Adrenal gland (tissue), 12 donors: ENCODE results near the gene STX18. TPM values are rescaled to one million over a fixed set of nuclear protein-coding genes. Genes with fewer than 3 reads are reported as not detected.
A peak's percentile ranks its signal among the peaks of the same experiment; 100 is the strongest.

Experiments
- DNase-seq, 7 donors: peaks; one replicate each; pipeline ENCODE4 v3.0.0-alpha.2; 2019 to 2020
- H3K27ac ChIP-seq, 5 donors: fragments of 200-600 bp; sonication (generic) in 4 of 5; 1 replicate in 3 of 5; 2 replicates in 2 of 5; pipeline versions ENCODE4 v1.5.1 to v1.8.0; 2016 to 2020; ENCODE audit warnings: mild to moderate bottlenecking in 1 of 5
- H3K27me3 ChIP-seq: fragments of 200-600 bp; 2 replicates; pipeline ENCODE4 v1.8.0; 2021
- H3K36me3 ChIP-seq, 2 donors: fragments of 200-600 bp; replicated peaks in 1 of 2; 1 replicate in 1 of 2; 2 replicates in 1 of 2; pipeline versions ENCODE4 v1.5.1 to v1.8.0; 2018 to 2022
- H3K4me1 ChIP-seq, 2 donors: fragments of 200-600 bp; replicated peaks in 1 of 2; 1 replicate in 1 of 2; 2 replicates in 1 of 2; pipeline versions ENCODE4 v1.5.1 to v1.8.0; 2018 to 2021
- H3K4me3 ChIP-seq, 4 donors: fragments of 200-600 bp; sonication (generic) in 3 of 4; one replicate each; pipeline ENCODE4 v1.5.1; 2016 to 2018
- H3K9me3 ChIP-seq, 3 donors: fragments of 200-600 bp; sonication (generic) in 1 of 3; replicated peaks in 1 of 3; 1 replicate in 2 of 3; 2 replicates in 1 of 3; pipeline versions ENCODE4 v1.5.1 to v1.8.0; 2016 to 2021
- POLR2A ChIP-seq, 2 donors: fragments of 450-650 bp; IDR thresholded peaks; one replicate each; pipeline ENCODE4 v1.6.1; 2017; ENCODE audit warnings: antibody characterized with exemption in 2 of 2, mild to moderate bottlenecking in 2 of 2, moderate library complexity in 1 of 2
- WGBS, 4 donors: extraction: QIAGEN DNeasy Blood & Tissue Kit in 2 of 4; methylation state at CpG; one replicate each; pipeline versions ENCODE4 v1.1.5 to v1.1.7; 2013 to 2017; 5-methylcytosine and 5-hydroxymethylcytosine counted together
- intact Hi-C, 2 donors: fragments of 100-400 bp; cut with DNase I; formaldehyde crosslinking; loops; one replicate each; pipeline versions ENCODE4 v1.14.1 to v1.15.0; 2022 to 2023
- polyA plus RNA-seq, 3 donors: library from polyadenylated mRNA; stranded (reverse); fragments of 200-250 nt in 2 of 3; fragments of 350-450 nt in 1 of 3; fragmentation: Illumina TruSeq in 1 of 3; extraction: RNeasy Lipid Tissue Mini Kit (QIAGEN cat#74804) in 1 of 3; gene quantifications; one replicate each; pipeline ENCODE4 v1.2.3, GENCODE V29; 2013 to 2014
- total RNA-seq, 9 donors: library from RNA; depleted of rRNA in 4 of 9; stranded (reverse); fragments of >200 nt in 4 of 9; fragments of 120-200 nt in 1 of 9; fragmentation: NEBNext Ultra II Directional in 1 of 9; extraction: Animal tissue kit (Norgen Biotek cat#: 25700) in 1 of 9; gene quantifications; one replicate each; pipeline versions ENCODE4 v1.1.0 to v1.2.4, GENCODE V29; 2013 to 2023
- TF ChIP-seq, protein P1 (sequence below), 6 experiments: fragments of 450-650 bp in 4 of 6; fragments of 200-600 bp in 2 of 6; sonication (generic) in 1 of 6; IDR thresholded peaks; 1 replicate in 5 of 6; 2 replicates in 1 of 6; pipeline versions ENCODE4 v1.5.1 to v1.8.0; 2016 to 2021; ENCODE audit warnings: antibody characterized with exemption in 6 of 6, mild to moderate bottlenecking in 2 of 6, moderate library complexity in 1 of 6
- donor health status: healthy with polysubstance abuse.
- donor health status: Bipolar disorder and iron deficiency.
- donor health status: DM: yes; HTN: yes; CAD: no.
- donor health status: DM: no; HTN: no; CAD: no.
- donor health status: DM: no; HTN: no; CAD: no.
- donor health status: DM: yes; HTN: yes; CAD: no.

The STX18 gene
- total and polyA plus RNA-seq, 12 donors = 28.6 to 88.5 (median 38.1) TPM

DNA sequence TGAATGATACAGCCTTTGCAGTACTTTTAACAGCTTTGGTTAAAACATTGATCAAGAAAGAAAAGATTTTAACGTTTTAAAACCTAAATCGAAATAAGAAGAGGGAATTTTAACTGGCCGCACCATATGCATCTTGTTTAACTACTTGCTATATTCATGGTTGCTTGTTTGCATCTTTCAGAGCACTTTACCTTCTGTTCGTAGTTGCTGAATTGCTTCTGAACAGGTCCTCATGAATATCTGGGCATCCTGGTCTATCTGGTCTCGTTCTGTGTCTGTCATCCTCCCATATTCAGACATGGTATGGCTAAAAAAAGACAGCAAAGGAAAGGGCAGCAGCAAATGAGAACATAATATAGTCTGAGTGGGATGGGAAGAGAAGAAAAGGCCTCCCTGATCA lies 82.7 kb downstream of the STX18 start:
- intact Hi-C loops = no loop called here
- no peak overlapping the region for H3K4me3 ChIP-seq
- no peaks in the 10 kb centered on the region for H3K9me3 ChIP-seq
- no peak for DNase-seq
- no peak for TF ChIP-seq POLR2A (IDR thresholded peaks at IDR 0.05)
- TF ChIP-seq, protein P1, sequence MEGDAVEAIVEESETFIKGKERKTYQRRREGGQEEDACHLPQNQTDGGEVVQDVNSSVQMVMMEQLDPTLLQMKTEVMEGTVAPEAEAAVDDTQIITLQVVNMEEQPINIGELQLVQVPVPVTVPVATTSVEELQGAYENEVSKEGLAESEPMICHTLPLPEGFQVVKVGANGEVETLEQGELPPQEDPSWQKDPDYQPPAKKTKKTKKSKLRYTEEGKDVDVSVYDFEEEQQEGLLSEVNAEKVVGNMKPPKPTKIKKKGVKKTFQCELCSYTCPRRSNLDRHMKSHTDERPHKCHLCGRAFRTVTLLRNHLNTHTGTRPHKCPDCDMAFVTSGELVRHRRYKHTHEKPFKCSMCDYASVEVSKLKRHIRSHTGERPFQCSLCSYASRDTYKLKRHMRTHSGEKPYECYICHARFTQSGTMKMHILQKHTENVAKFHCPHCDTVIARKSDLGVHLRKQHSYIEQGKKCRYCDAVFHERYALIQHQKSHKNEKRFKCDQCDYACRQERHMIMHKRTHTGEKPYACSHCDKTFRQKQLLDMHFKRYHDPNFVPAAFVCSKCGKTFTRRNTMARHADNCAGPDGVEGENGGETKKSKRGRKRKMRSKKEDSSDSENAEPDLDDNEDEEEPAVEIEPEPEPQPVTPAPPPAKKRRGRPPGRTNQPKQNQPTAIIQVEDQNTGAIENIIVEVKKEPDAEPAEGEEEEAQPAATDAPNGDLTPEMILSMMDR (IDR thresholded peaks at IDR 0.05) = no peak
- peak overlapping the region in 1 of 5 donors; percentile 77 for H3K27ac ChIP-seq
- H3K27me3 ChIP-seq = no peaks in the 10 kb centered on the region
- H3K36me3 ChIP-seq = peaks cover 0 to 27% of the 10 kb centered on the region in 2 donors
- WGBS, 4 donors = 93 to 95% (median 94%) methylated on average over 5 of the region's 5 CpGs
- H3K4me1 ChIP-seq = peaks cover 24 to 48% of the 10 kb centered on the region in 2 donors

DNA sequence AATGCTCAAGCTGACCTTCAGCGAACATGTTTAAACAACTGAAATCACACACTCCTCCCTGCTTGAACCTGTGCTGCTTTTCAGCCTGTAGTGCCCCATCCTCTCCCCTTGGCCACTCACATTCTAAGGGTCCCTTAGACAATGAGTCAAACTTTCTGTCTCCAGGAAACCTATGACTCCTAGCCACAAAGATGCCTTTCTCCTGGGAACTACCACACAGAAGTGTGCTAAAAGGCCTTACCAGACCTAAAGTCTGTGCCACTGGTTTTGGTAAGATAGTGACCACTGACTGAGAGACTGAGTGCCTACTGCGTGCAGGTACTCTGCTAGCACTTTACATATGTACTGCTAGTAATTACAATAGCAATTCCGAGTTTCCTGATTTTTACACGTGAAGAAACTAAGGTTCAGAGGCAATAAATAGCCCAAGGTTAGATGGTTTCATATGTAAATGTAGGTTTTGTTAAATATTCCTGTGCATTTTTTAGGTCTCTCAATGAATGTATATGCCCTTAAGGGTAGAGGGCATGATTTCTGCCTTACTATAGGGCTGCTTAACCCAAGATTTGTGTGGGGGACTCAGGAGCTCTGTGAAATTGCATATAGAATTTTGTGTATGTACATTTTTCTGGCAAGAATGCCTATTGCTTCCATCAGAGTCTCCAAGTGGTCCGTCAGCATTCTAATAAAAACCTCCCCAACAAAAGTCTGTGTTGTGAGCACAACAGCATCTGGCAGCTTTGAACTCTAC lies 83.9 kb downstream of the STX18 start:
- Histone ChIP-seq H3K9me3 (no peaks in the 10 kb centered on the region), H3K27ac (peak overlapping the region in 2 of 5 donors; percentile 50 to 69), H3K4me1 (peaks cover 24 to 45% of the 10 kb centered on the region in 2 donors), H3K4me3 (no peak overlapping the region), H3K27me3 (no peaks in the 10 kb centered on the region), H3K36me3 (peaks cover 0 to 39% of the 10 kb centered on the region in 2 donors)
- intact Hi-C loops = no loop called here
- WGBS, 4 donors = 61 to 81% (median 76%) methylated on average over 5 of the region's 5 CpGs
- TF ChIP-seq POLR2A (IDR thresholded peaks at IDR 0.05) = no peak
- TF ChIP-seq, protein P1 (IDR thresholded peaks at IDR 0.05) = no peak
- no peak for DNase-seq

DNA sequence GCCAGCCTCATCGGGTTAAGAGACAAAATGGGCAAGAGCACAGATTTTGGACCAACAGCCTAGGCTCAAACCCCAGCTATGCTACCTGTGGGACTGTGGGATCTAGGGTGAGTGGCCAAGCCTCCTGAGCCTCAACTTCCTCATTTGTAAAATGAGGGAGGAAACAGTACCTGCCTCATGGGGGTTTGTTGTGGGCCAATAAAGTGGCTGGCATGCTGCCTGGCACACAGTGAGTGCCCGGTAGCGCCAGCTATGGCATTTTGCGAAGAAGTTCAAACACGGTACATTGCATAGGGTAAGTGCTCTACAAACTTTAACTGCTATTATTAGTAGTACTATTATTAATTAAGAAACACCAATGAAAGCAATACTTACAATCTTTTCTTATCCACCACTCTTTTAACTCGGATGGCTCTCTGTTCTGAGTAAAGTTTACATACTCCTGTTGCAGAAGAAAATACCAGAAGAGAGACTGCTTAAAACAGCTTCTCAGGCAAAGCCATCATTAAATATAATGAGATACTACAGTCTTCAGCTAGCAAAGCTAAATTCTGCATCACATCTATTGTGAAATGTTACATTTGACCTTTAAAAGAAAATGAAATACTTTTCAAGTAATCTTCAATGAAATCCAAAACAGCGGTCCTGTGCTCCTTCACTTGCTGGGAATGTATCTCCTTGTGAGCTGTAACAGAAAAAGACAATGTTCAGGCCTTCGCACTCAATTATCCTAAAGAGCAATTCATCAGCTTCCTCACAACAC lies 84.9 kb downstream of the STX18 start:
- Histone ChIP-seq H3K27me3 (no peaks in the 10 kb centered on the region), H3K4me1 (peaks cover 14 to 35% of the 10 kb centered on the region in 2 donors), H3K36me3 (peaks cover 0 to 49% of the 10 kb centered on the region in 2 donors), H3K9me3 (no peaks in the 10 kb centered on the region), H3K27ac (peak overlapping the region in 2 of 5 donors; percentile 50 to 69), H3K4me3 (no peak overlapping the region)
- intact Hi-C loops = no loop called here
- whole genome bisulfite sequencing, 4 donors = 79 to 84% (median 81%) methylated on average over 8 of the region's 8 CpGs
- no peak for TF ChIP-seq POLR2A (IDR thresholded peaks at IDR 0.05)
- TF ChIP-seq, protein P1 (IDR thresholded peaks at IDR 0.05) = no peak
- DNase-seq = no peak

DNA sequence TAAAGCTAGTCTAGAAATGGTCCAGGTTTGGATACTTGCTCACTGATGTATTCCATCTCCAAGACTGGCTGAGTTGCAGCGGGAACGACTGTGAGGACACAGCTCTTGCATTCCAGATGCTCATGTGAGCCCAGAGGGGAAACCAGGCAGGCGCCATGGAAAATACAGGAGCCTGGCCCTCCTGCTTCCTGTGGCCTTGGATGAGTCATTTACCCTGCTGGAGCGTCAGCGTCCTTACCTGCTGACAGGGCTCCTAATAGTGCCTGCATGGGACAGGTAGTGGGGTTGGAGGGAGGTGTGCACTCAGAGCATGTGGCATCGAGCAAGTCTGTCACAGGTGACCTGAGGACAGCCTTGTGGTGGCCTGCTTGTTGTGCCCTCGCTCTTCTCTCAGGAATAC lies 85.5 kb downstream of the STX18 start:
- no peak overlapping the region for H3K4me3 ChIP-seq
- peaks cover 0 to 52% of the 10 kb centered on the region in 2 donors for H3K36me3 ChIP-seq
- peak overlapping the region in 2 of 5 donors; percentile 50 to 69 for H3K27ac ChIP-seq
- H3K9me3 ChIP-seq = no peaks in the 10 kb centered on the region
- H3K27me3 ChIP-seq = no peaks in the 10 kb centered on the region
- TF ChIP-seq, protein P1 (IDR thresholded peaks at IDR 0.05) = no peak
- no peak for TF ChIP-seq POLR2A (IDR thresholded peaks at IDR 0.05)
- H3K4me1 ChIP-seq = peaks cover 7 to 30% of the 10 kb centered on the region in 2 donors
- intact Hi-C loops = no loop called here
- WGBS, 4 donors = 57 to 71% (median 66%) methylated on average over 7 of the region's 7 CpGs
- DNase-seq = peak in 5 of 7 donors; percentile 48 to 65 (median 62)
